Calu3 (cell line): ENCODE results near the gene HMGB2. TPM values are rescaled to one million over a fixed set of nuclear protein-coding genes. Genes with fewer than 3 reads are reported as not detected.

Source experiments
- BruUV-seq: library from RNA; stranded (reverse); fragments of 400-500 nt; replicated peaks from 2 replicates; lab custom pipeline; 2021; lab: Mats Ljungman, UMichigan
- CTCF ChIA-PET: fragments of 300-600 bp; sonication (Branson Sonifier 250); formaldehyde crosslinking; loops from one replicate; lab custom pipeline; 2022; ENCODE audit warnings: antibody characterized with exemption; lab: Charles Lee
- DNase-seq: peaks from one replicate; pipeline ENCODE4 v3.0.0; 2022
- H3K27ac Mint-ChIP-seq: one replicate; pipeline ENCODE4 v1.8.0; 2022; ENCODE audit warnings: mixed read lengths; ENCODE audit not compliant: unreplicated experiment
- H3K27me3 Mint-ChIP-seq: one replicate; pipeline ENCODE4 v1.8.0; 2022; ENCODE audit warnings: mixed read lengths; ENCODE audit not compliant: unreplicated experiment
- H3K36me3 Mint-ChIP-seq: one replicate; pipeline ENCODE4 v1.8.0; 2022; ENCODE audit warnings: mild to moderate bottlenecking, moderate library complexity, mixed read lengths; ENCODE audit not compliant: insufficient read depth, unreplicated experiment
- H3K4me1 Mint-ChIP-seq: one replicate; pipeline ENCODE4 v1.8.0; 2022; ENCODE audit warnings: mild to moderate bottlenecking, low read depth, mixed read lengths; ENCODE audit not compliant: unreplicated experiment
- H3K4me3 Mint-ChIP-seq: one replicate; pipeline ENCODE4 v1.8.0; 2022; ENCODE audit warnings: mild to moderate bottlenecking, low read depth, moderate library complexity, mixed read lengths; ENCODE audit not compliant: unreplicated experiment
- H3K9me3 Mint-ChIP-seq: one replicate; pipeline ENCODE4 v1.8.0; 2022; ENCODE audit warnings: low read depth, mixed read lengths; ENCODE audit not compliant: unreplicated experiment
- CTCF ChIP-seq: fragments of 200-600 bp; IDR thresholded peaks from one replicate; pipeline ENCODE4 v1.8.0; 2022; ENCODE audit warnings: antibody characterized with exemption; ENCODE audit not compliant: unreplicated experiment
- intact Hi-C: fragments of 100-400 bp; cut with micrococcal nuclease; formaldehyde crosslinking; loops from one replicate; pipeline ENCODE4 v1.10.0; 2022; ENCODE audit not compliant: unreplicated experiment
- total RNA-seq: library from RNA; stranded (reverse); gene quantifications from 2 replicates; pipeline ENCODE4 v1.2.3, GENCODE V29; 2022

The HMGB2 gene
- total RNA-seq, 1 experiment from 2014 or later, result 128 TPM

- no peak overlapping the region for H3K4me3 Mint-ChIP-seq
- H3K36me3 Mint-ChIP-seq, result no peaks in the 10 kb centered on the region
- H3K27ac Mint-ChIP-seq, result no peak overlapping the region
- H3K4me1 Mint-ChIP-seq, result peaks cover 4% of the 10 kb centered on the region
- no peaks in the 10 kb centered on the region for H3K9me3 Mint-ChIP-seq
- intact Hi-C loops, result no loop called here
- no peaks in the 10 kb centered on the region for H3K27me3 Mint-ChIP-seq
- no TSS peak for BruUV-seq
- no peak for DNase-seq
- CTCF ChIA-PET, result no interaction called here
- no peak for TF ChIP-seq CTCF
Observed at GRCh38 chr4:173294444-173294843, 39.7 kb downstream of the HMGB2 start.

DNA sequence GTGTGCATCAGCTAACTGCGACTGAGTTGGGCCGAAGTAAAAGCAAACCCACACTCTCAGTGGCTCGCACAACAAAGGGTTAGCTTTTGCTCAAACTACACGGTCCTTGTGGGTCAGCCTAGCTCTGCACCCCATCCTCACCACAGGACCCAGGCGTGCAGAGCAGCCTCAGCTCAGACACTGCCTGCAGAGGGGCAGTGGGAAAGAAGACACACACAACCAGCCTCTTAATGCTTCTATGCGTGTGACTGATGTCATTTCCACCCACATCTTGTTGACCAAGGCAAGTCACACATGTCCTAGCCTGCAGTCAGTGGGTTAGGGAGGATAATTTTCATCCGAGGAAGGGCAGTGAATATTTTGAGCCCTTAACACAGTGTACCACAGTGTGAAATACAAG is 40.5 kb downstream of the HMGB2 start:
- H3K36me3 Mint-ChIP-seq, result no peaks in the 10 kb centered on the region
- no peak overlapping the region for H3K4me3 Mint-ChIP-seq
- no peak for DNase-seq
- no peaks in the 10 kb centered on the region for H3K9me3 Mint-ChIP-seq
- peaks cover 11% of the 10 kb centered on the region for H3K4me1 Mint-ChIP-seq
- no TSS peak for BruUV-seq
- intact Hi-C loops, result no loop called here
- no peak for TF ChIP-seq CTCF
- H3K27ac Mint-ChIP-seq, result no peak overlapping the region
- CTCF ChIA-PET, result no interaction called here
- no peaks in the 10 kb centered on the region for H3K27me3 Mint-ChIP-seq

DNA sequence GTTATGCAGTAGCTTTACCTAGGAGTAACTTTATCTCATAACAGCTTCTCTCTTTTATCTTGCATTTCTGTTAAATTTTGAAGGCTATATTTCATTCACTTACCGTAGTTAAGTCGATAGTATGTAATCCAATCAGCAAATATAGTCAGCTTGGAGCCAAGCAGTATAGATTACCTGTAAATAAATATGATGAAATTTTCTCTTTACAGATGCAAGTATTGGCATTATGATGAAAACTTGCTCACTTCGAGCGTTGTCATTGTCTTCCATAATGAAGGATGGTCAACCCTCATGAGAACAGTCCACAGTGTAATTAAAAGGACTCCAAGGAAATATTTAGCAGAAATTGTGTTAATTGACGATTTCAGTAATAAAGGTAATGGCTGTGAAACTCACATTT is 42.3 kb downstream of the HMGB2 start:
- intact Hi-C loops, result no loop called here
- no peaks in the 10 kb centered on the region for H3K27me3 Mint-ChIP-seq
- CTCF ChIA-PET, result interaction anchor here (0.8 to 1.2 kb wide), 2 partner anchors 10 kb away, joined by 3 to 4 read pairs; no protein-coding TSS in a partner anchor
- H3K4me1 Mint-ChIP-seq, result peaks cover 18% of the 10 kb centered on the region
- no peak for DNase-seq
- H3K36me3 Mint-ChIP-seq, result no peaks in the 10 kb centered on the region
- no peak overlapping the region for H3K27ac Mint-ChIP-seq
- no TSS peak for BruUV-seq
- no peaks in the 10 kb centered on the region for H3K9me3 Mint-ChIP-seq
- no peak overlapping the region for H3K4me3 Mint-ChIP-seq
- TF ChIP-seq CTCF, result no peak

DNA sequence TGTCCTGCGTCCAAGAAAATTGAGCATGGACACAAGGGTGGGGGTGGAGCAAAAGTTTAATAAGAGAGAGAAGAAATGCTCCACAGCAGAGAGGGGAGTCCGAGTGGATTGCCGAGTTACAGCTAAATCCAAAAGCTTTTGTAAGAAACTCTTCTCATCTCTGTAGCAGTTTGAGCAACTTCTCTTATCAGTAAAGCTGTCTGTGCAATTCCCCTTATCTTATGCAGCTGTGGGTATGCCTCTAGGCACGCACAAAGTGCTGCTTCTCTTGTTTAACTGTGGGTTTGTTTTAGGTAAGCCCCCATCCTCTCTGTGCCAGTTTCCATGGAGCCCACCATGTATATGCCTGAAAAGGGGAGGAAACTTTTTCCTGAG is 44.8 kb downstream of the HMGB2 start:
- H3K9me3 Mint-ChIP-seq, result peaks cover 3% of the 10 kb centered on the region
- H3K27me3 Mint-ChIP-seq, result no peaks in the 10 kb centered on the region
- peaks cover 18% of the 10 kb centered on the region for H3K4me1 Mint-ChIP-seq
- no peak for TF ChIP-seq CTCF
- H3K27ac Mint-ChIP-seq, result no peak overlapping the region
- H3K36me3 Mint-ChIP-seq, result no peaks in the 10 kb centered on the region
- BruUV-seq, result no TSS peak
- CTCF ChIA-PET, result interaction anchor here (0.7 to 1.0 kb wide), 2 partner anchors 12 to 276 kb away, joined by 4 read pairs; no protein-coding TSS in a partner anchor
- intact Hi-C loops, result no loop called here
- peak overlapping the region; percentile 48 for H3K4me3 Mint-ChIP-seq
- DNase-seq, result no peak
